ENCODE results near the gene PHF20.
A peak's percentile ranks its signal among the peaks of the same experiment; 100 is the strongest.
"Not testable (repeated sequence)": the region's sequence is repeated elsewhere in the genome, so short reads cannot be mapped to it uniquely, and the experiment has no call there.

The PHF20 gene

DNA sequence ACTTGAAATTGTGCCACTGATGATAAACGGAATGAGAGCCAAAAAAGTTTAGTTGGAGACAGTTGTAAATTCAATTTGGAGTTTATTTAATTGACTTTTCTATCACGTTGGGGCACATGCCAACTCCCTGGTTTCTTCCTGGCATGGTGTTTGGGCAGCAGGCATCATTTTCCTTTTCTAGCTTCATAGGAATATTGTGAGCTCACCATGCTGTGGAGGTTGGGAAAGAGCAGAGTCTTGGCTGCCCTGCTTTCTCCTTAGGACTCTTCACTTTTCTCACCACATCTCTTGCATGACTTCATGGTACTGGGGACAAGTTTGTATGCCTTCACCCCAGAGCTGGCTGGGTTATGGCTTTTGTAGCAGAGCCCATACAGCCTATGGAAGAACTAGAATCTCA, 176.1 kb downstream of the PHF20 start:
- no peak overlapping the region for H3K4me3 ChIP-seq (replicated peaks; ENCODE audit: low read depth, low read length)
- TF ChIP-seq, protein P1, sequence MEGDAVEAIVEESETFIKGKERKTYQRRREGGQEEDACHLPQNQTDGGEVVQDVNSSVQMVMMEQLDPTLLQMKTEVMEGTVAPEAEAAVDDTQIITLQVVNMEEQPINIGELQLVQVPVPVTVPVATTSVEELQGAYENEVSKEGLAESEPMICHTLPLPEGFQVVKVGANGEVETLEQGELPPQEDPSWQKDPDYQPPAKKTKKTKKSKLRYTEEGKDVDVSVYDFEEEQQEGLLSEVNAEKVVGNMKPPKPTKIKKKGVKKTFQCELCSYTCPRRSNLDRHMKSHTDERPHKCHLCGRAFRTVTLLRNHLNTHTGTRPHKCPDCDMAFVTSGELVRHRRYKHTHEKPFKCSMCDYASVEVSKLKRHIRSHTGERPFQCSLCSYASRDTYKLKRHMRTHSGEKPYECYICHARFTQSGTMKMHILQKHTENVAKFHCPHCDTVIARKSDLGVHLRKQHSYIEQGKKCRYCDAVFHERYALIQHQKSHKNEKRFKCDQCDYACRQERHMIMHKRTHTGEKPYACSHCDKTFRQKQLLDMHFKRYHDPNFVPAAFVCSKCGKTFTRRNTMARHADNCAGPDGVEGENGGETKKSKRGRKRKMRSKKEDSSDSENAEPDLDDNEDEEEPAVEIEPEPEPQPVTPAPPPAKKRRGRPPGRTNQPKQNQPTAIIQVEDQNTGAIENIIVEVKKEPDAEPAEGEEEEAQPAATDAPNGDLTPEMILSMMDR (IDR thresholded peaks at IDR 0.05; ENCODE audit: low read length, missing control alignments), result no peak
- no peak for DNase-seq (ENCODE audit: low read depth)

DNA sequence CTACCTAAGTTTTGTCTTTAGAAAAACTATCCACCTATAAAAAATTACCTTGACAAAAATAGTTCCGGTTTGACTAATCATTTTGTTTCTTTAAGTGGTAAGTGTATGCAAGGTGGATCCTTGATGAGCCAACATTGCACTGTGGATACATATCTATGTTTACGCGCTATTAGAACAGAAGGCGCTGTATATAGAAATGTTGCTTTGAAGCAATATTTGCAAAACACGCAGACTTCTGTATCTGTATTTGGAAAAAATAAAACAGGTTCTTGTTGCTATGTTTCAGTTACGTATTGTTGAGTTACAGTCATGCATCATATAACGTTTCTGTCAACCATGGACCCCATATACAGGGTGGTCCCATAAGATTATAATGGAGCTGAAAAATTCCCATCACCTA, 178.3 kb downstream of the PHF20 start:
- TF ChIP-seq, protein P1 (IDR thresholded peaks at IDR 0.05; ENCODE audit: low read length, missing control alignments), result no peak
- no peak for DNase-seq (ENCODE audit: low read depth)

DNA sequence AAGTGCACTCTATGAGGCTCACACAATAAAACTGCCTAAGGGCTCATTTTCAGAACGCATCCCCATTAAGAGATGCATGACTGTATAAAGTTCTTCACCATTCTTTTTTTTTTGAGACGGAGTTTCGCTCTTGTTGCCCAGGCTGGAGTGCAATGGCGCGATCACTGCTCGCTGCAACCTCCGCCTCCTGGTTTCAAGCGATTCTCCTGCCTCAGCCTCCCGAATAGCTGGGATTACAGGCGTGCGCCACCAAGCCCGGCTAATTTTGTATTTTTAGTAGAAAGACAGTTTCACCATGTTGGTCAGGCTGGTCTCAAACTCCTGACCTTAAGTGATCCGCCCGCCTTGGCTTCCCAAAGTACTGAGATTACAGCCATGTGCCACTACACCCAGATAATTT, 180.3 kb downstream of the PHF20 start:
- not testable (repeated sequence) for DNase-seq (ENCODE audit: low read depth); H3K4me3 ChIP-seq (replicated peaks; ENCODE audit: low read depth, low read length)

More for the DNA sequence above, 178.3 kb downstream of the PHF20 start:
- H3K4me3 ChIP-seq (replicated peaks; ENCODE audit: low read depth, low read length), result no peak overlapping the region

DNA sequence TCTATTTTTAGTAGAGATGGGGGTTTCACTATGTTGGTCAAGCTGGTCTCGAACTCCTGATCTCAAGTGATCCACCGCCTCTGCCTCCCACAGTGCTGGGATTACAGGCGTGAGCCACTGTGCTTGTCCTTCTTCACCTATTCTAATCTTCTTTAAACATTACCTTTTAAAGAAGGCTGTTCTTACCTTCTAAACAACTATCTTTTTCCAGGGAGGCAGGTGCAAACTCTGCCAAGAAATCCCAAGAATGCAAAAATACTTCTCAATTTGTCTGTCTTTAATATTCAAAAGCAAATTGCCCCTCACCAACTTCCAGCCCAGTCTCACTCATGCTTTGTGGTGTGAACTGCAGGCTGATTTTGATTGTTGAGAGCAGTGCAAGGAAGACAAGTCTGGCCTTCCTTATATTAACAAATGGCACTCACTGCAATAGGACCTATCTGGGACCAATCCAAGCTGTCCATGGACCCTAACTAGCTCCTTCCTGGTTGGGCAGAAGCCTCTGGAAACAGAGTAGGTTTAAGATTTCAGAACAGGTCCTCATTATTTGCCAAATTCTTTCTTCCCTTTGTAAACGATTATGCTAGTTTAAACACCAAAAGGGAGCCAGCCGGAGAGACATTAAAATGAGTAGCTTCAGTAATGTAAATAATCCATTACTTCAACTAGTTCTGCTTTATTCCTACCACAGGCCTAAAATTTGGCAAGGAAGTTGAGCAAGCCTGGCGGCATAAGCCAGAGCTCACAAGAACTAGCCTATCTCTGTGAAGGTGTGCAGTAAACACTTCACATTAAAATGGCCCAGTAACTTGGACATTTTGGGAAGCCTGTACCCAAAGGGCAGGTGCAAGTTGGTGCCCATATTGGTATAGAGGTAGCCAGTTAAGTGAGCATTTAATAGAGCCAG, 180.9 kb downstream of the PHF20 start:
- TF ChIP-seq, protein P1 (IDR thresholded peaks at IDR 0.05; ENCODE audit: low read length, missing control alignments), result no peak
- DNase-seq (ENCODE audit: low read depth), result peak; percentile 31
- H3K4me3 ChIP-seq (replicated peaks; ENCODE audit: low read depth, low read length), result peak overlapping the region; percentile 96

DNA sequence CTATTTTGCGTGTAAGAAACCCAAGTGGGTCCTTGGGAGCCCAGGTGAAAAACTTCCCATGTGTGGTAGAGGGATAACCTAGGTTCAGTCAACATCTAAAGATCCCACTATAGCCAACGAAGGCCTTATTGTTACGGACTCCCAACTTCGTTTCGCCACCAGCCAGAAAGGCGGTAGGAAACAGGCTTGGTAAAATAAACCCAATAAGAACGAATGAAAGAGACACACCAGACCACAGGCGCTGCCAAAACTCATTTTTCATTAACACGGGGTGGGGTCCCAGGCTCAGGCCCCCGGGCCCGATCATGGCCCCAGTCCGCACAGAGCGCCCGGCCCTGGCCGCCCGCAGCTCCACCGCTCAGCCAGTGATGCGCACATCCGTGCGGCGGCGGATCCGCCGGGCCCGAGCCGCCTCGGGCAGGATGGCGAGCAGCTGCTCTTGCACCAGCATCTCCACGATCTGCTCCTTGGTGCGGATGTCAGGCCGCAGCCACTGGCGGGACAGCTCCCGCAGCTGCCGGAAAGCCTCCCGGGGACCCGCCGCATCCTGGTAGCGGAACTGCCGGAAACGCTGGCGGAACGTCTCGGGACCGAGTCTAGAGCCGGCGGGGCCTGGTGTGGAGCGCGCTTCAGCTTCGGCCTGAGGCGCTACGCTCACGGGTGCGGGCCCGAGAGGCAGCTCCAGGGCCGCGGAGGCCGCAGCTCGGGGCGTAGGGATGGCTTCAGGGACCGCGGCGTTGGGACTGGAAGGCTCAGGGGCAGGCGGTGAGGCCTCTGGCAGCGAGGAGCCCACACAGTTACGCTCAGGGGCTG, 181.8 kb downstream of the PHF20 start:
- peak overlapping the region; percentile 96 for H3K4me3 ChIP-seq (replicated peaks; ENCODE audit: low read depth, low read length)
- TF ChIP-seq, protein P1 (IDR thresholded peaks at IDR 0.05; ENCODE audit: low read length, missing control alignments), result no peak
- peak; percentile 40 for DNase-seq (ENCODE audit: low read depth)

DNA sequence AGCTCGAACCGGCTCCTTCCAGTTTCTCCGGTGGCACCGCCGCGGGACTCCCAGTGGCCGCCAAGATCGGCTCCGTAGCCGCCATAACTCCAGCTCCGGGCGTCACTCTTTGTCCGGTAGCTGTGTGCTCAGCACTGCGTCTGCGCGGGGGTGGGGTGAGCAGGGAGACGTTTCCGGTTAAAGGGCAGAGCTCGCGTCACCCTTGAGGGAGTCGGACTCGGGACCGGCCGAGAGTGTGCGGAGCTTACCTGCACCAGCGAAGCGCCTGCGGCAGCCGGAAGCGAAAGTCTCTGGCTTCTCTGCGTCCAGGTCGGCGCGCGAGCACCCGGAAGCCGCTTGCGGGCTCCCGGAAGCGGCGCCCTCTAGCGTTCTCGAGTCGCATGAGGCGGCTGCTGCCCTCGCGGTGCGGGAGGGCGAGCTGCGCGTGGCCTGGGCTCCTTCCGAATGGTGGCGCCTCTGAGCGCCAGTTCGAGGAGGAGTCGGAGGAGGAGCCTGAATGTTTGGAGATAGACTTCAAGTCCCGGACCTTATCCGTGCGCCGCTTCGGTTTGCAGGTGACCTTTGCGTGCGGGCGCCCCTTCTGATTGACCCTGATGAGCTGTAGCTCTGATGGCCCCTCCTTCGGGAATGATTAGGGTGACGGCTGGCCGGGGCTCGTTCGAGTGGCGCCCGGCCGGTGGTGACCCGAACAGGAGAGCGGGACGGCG, 182.5 kb downstream of the PHF20 start, which contains the start of gene SCAND1:
TSS of gene SCAND1 (minus strand) at position 303 of the 707 bp plus-strand sequence. CDS start at position 85, 218 bp downstream.
- TF ChIP-seq, protein P1 (IDR thresholded peaks at IDR 0.05; ENCODE audit: low read length, missing control alignments), result peak; percentile 86
- peak; percentile 97 for DNase-seq (ENCODE audit: low read depth)
- H3K4me3 ChIP-seq (replicated peaks; ENCODE audit: low read depth, low read length), result peak within 1 kb of the TSS; percentile 96

DNA sequence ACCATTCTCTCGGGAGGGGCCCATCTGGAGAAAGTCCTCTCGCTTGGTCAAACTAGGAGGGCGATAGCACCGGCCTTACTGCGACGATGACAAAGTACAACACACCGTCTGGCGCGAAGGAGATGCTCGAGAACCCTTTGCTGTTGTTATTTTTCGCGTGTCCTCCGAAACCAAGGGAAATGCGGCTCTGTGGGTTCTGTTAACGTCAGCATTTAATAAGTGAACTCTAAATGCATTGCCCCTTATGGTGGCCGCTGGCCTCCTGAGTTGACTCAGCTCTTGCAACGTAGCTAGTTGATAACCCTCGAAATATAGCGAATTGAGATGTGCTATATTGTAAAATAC, 183.1 kb downstream of the PHF20 start:
- DNase-seq (ENCODE audit: low read depth), result peak; percentile 55
- TF ChIP-seq, protein P1 (IDR thresholded peaks at IDR 0.05; ENCODE audit: low read length, missing control alignments), result no peak
- H3K4me3 ChIP-seq (replicated peaks; ENCODE audit: low read depth, low read length), result peak overlapping the region; percentile 96
